Testis (tissue), 3 donors: ENCODE measurements around the gene NOTCH1. TPM values are rescaled to one million over a fixed set of nuclear protein-coding genes. Genes with fewer than 3 reads are reported as not detected.

ENCODE experiments used
- DNase-seq: peaks from one replicate; pipeline ENCODE4 v3.0.0-alpha.2; 2019
- H3K27ac ChIP-seq, 2 donors: fragments of 200-600 bp; sonication (generic); one replicate each; pipeline ENCODE4 v1.5.1; 2019
- H3K27me3 ChIP-seq: fragments of 200-600 bp; sonication (generic); one replicate; pipeline ENCODE4 v1.5.1; 2019
- H3K36me3 ChIP-seq: fragments of 200-600 bp; sonication (generic); one replicate; pipeline ENCODE4 v1.5.1; 2017; ENCODE audit warnings: low read depth; ENCODE audit errors: missing control alignments
- H3K4me1 ChIP-seq: fragments of 200-600 bp; sonication (generic); one replicate; pipeline ENCODE4 v1.5.1; 2019
- H3K4me3 ChIP-seq, 2 donors: fragments of 200-600 bp; sonication (generic); one replicate each; pipeline ENCODE4 v1.5.1; 2017 to 2019
- H3K9me3 ChIP-seq: fragments of 200-600 bp; sonication (generic); one replicate; pipeline ENCODE4 v1.5.1; 2017
- CTCF ChIP-seq, 3 experiments: fragments of 450-650 bp in 2 of 3; fragments of 200-600 bp in 1 of 3; sonication (generic) in 1 of 3; IDR thresholded peaks; one replicate each; pipeline ENCODE4 v1.5.1; 2016 to 2019; ENCODE audit warnings: antibody characterized with exemption in 3 of 3, mild to moderate bottlenecking in 2 of 3, moderate library complexity in 1 of 3
- POLR2A ChIP-seq: fragments of 450-650 bp; IDR thresholded peaks from one replicate; pipeline ENCODE4 v1.6.1; 2017; ENCODE audit warnings: antibody characterized with exemption, mild to moderate bottlenecking, moderate library complexity
- WGBS, 2 donors: methylation state at CpG; one replicate each; pipeline ENCODE4 v1.1.5; 2018; 5-methylcytosine and 5-hydroxymethylcytosine counted together
- intact Hi-C: fragments of 100-400 bp; cut with DNase I; formaldehyde crosslinking; loops from one replicate; pipeline ENCODE4 v1.15.1; 2023; ENCODE audit warnings: low total_unique reads
- polyA plus RNA-seq: library from polyadenylated mRNA; stranded (reverse); fragments of 350-450 nt; fragmentation: Illumina TruSeq; extraction: RNeasy Lipid Tissue Mini Kit (QIAGEN cat#74804); gene quantifications from one replicate; pipeline ENCODE4 v1.2.3, GENCODE V29; 2014; ENCODE audit warnings: low read depth, low replicate concordance; ENCODE audit not compliant: insufficient read depth
- total RNA-seq, 2 donors: library from RNA; depleted of rRNA; stranded (reverse); fragments of >200 nt; gene quantifications; one replicate each; pipeline ENCODE4 v1.2.3, GENCODE V29; 2016

NOTCH1 gene
- total and polyA plus RNA-seq, 3 donors from 2014 or later, result 7.2 to 34.1 (median 32.4) TPM

GRCh38 chr9:136486823-136487620 lies 58.8 kb downstream of the NOTCH1 start:
- Histone ChIP-seq H3K9me3 (no peaks in the 10 kb centered on the region), H3K36me3 (no peaks in the 10 kb centered on the region), H3K4me1 (peaks cover 17% of the 10 kb centered on the region), H3K27ac (no peak overlapping the region), H3K27me3 (no peaks in the 10 kb centered on the region), H3K4me3 (no peak overlapping the region)
- 87 to 96% methylated on average over 10 to 18 of the region's 18 CpGs for WGBS, 2 donors
- intact Hi-C loops, result loop anchor here (5.0 kb wide), 1 partner anchor 140 kb away; no protein-coding TSS in a partner anchor
- DNase-seq, result no peak
- no peak for TF ChIP-seq CTCF (IDR thresholded peaks at IDR 0.05)
- TF ChIP-seq POLR2A, result no peak

GRCh38 chr9:136486131-136486530 lies 59.7 kb downstream of the NOTCH1 start:
- 81 to 94% methylated on average over 6 to 7 of the region's 7 CpGs for WGBS, 2 donors
- H3K4me1 ChIP-seq, result peaks cover 26% of the 10 kb centered on the region
- TF ChIP-seq POLR2A (no peak), CTCF (IDR thresholded peaks at IDR 0.05) (no peak)
- intact Hi-C loops, result loop anchor here (5.0 kb wide), 1 partner anchor 141 kb away; no protein-coding TSS in a partner anchor
- H3K36me3 ChIP-seq, result no peaks in the 10 kb centered on the region
- no peaks in the 10 kb centered on the region for H3K9me3 ChIP-seq
- no peak for DNase-seq
- H3K27me3 ChIP-seq, result no peaks in the 10 kb centered on the region
- H3K27ac ChIP-seq, result no peak overlapping the region
- H3K4me3 ChIP-seq, result no peak overlapping the region

GRCh38 chr9:136485049-136486045 lies 60.5 kb downstream of the NOTCH1 start:
- DNase-seq, result peak; percentile 92
- peak; percentile 84 to 92 (median 86) for TF ChIP-seq CTCF (IDR thresholded peaks at IDR 0.05)
- TF ChIP-seq POLR2A, result no peak
- Histone ChIP-seq H3K27ac (no peak overlapping the region), H3K9me3 (no peaks in the 10 kb centered on the region), H3K4me3 (no peak overlapping the region), H3K4me1 (peaks cover 26% of the 10 kb centered on the region), H3K27me3 (no peaks in the 10 kb centered on the region), H3K36me3 (no peaks in the 10 kb centered on the region)
- WGBS, 2 donors, result 40 to 56% methylated on average over 17 to 21 of the region's 21 CpGs
- intact Hi-C loops, result loop anchor here (5.0 kb wide), 1 partner anchor 142 kb away; no protein-coding TSS in a partner anchor

- H3K4me1 ChIP-seq, result peaks cover 26% of the 10 kb centered on the region
- intact Hi-C loops, result loop anchor here (5.0 kb wide), 1 partner anchor 143 kb away; no protein-coding TSS in a partner anchor
- DNase-seq, result no peak
- 27 to 30% methylated on average over 10 to 52 of the region's 59 CpGs for WGBS, 2 donors
- H3K27me3 ChIP-seq, result no peaks in the 10 kb centered on the region
- TF ChIP-seq CTCF (IDR thresholded peaks at IDR 0.05) (no peak), POLR2A (no peak)
- no peaks in the 10 kb centered on the region for H3K9me3 ChIP-seq
- peak overlapping the region; percentile 97 to 100 for H3K27ac ChIP-seq
- H3K36me3 ChIP-seq, result no peaks in the 10 kb centered on the region
- H3K4me3 ChIP-seq, result peak overlapping the region; percentile 95 to 100
Observed at GRCh38 chr9:136484153-136485048, 61.4 kb downstream of the NOTCH1 start.
